Ascending aorta (tissue), 2 donors: Measurements from ENCODE around the gene CEP55. TPM values are rescaled to one million over a fixed set of nuclear protein-coding genes. Genes with fewer than 3 reads are reported as not detected.

Source experiments
- DNase-seq, 2 donors: peaks; one replicate each; pipeline ENCODE4 v3.0.0-alpha.2; 2019; ENCODE audit warnings: low spot score in 2 of 2
- H3K27ac ChIP-seq, 2 donors: fragments of 200-600 bp; sonication (generic); one replicate each; pipeline ENCODE4 v1.5.1; 2016 to 2017; ENCODE audit warnings: mild to moderate bottlenecking in 1 of 2
- H3K27me3 ChIP-seq: fragments of 200-600 bp; sonication (generic); one replicate; pipeline ENCODE4 v1.5.1; 2017
- H3K36me3 ChIP-seq, 2 donors: fragments of 200-600 bp; sonication (generic); one replicate each; pipeline ENCODE4 v1.5.1; 2016
- H3K4me1 ChIP-seq, 2 donors: fragments of 200-600 bp; sonication (generic); one replicate each; pipeline ENCODE4 v1.5.1; 2016 to 2017; ENCODE audit warnings: mild to moderate bottlenecking in 1 of 2
- H3K4me3 ChIP-seq, 2 donors: fragments of 200-600 bp; sonication (generic); one replicate each; pipeline ENCODE4 v1.5.1; 2016 to 2017; ENCODE audit warnings: mild to moderate bottlenecking in 1 of 2
- H3K9me3 ChIP-seq, 2 donors: fragments of 200-600 bp; sonication (generic); one replicate each; pipeline ENCODE4 v1.5.1; 2016
- CTCF ChIP-seq, 3 experiments: fragments of 200-600 bp in 2 of 3; fragments of 450-650 bp in 1 of 3; sonication (generic) in 2 of 3; IDR thresholded peaks; one replicate each; pipeline ENCODE4 v1.5.1; 2016 to 2019; ENCODE audit warnings: antibody characterized with exemption in 3 of 3, mild to moderate bottlenecking in 1 of 3, moderate library complexity in 1 of 3
- intact Hi-C: fragments of 100-400 bp; cut with DNase I; formaldehyde crosslinking; loops from one replicate; pipeline ENCODE4 v1.15.1; 2023
- total RNA-seq: library from RNA; depleted of rRNA; stranded (reverse); fragments of >200 nt; gene quantifications from one replicate; pipeline ENCODE4 v1.1.0, GENCODE V29; 2016

The CEP55 gene
- total RNA-seq, 1 donor from 2014 or later: not detected

- Histone ChIP-seq H3K4me1 (peaks cover 0 to 3% of the 10 kb centered on the region in 2 donors), H3K36me3 (no peaks in the 10 kb centered on the region), H3K27ac (no peak within 1 kb of the TSS), H3K4me3 (peak within 1 kb of the TSS; percentile 40 to 63), H3K9me3 (no peaks in the 10 kb centered on the region), H3K27me3 (no peaks in the 10 kb centered on the region)
- intact Hi-C loops: no loop called here
- no peak for TF ChIP-seq CTCF (IDR thresholded peaks at IDR 0.05)
- peak in 1 of 2 donors; percentile 23 for DNase-seq
Observed at GRCh38 chr10:93566435-93567276, 70.2 kb downstream of the CEP55 start, which contains the start of gene FFAR4. FFAR4 (plus strand) TSS chr10:93566665; CDS start chr10:93566721, 56 bp downstream.

GRCh38 chr10:93567277-93568104, 71.1 kb downstream of the CEP55 start:
- Histone ChIP-seq H3K36me3 (no peaks in the 10 kb centered on the region), H3K4me3 (peak overlapping the region; percentile 40 to 63), H3K4me1 (peaks cover 0 to 3% of the 10 kb centered on the region in 2 donors), H3K9me3 (no peaks in the 10 kb centered on the region), H3K27me3 (no peaks in the 10 kb centered on the region), H3K27ac (no peak overlapping the region)
- DNase-seq: no peak
- intact Hi-C loops: no loop called here
- TF ChIP-seq CTCF (IDR thresholded peaks at IDR 0.05): no peak

- Histone ChIP-seq H3K36me3 (no peaks in the 10 kb centered on the region), H3K4me1 (peaks cover 0 to 3% of the 10 kb centered on the region in 2 donors), H3K4me3 (peak overlapping the region in 1 of 2 donors; percentile 63), H3K27ac (no peak overlapping the region), H3K27me3 (no peaks in the 10 kb centered on the region), H3K9me3 (no peaks in the 10 kb centered on the region)
- no peak for DNase-seq
- intact Hi-C loops: no loop called here
- TF ChIP-seq CTCF (IDR thresholded peaks at IDR 0.05): no peak
Observed at GRCh38 chr10:93568105-93568390, 71.6 kb downstream of the CEP55 start.

- Histone ChIP-seq H3K4me3 (no peak overlapping the region), H3K27ac (no peak overlapping the region), H3K27me3 (no peaks in the 10 kb centered on the region), H3K4me1 (peaks cover 0 to 3% of the 10 kb centered on the region in 2 donors), H3K9me3 (no peaks in the 10 kb centered on the region), H3K36me3 (no peaks in the 10 kb centered on the region)
- no peak for DNase-seq
- intact Hi-C loops: no loop called here
- no peak for TF ChIP-seq CTCF (IDR thresholded peaks at IDR 0.05)
Observed at GRCh38 chr10:93570383-93570782, 74.0 kb downstream of the CEP55 start.

- TF ChIP-seq CTCF (IDR thresholded peaks at IDR 0.05): no peak
- H3K4me3 ChIP-seq: no peak overlapping the region
- H3K36me3 ChIP-seq: no peaks in the 10 kb centered on the region
- no peak overlapping the region for H3K27ac ChIP-seq
- no peaks in the 10 kb centered on the region for H3K4me1 ChIP-seq
- intact Hi-C loops: no loop called here
- no peak for DNase-seq
- H3K27me3 ChIP-seq: no peaks in the 10 kb centered on the region
- H3K9me3 ChIP-seq: no peaks in the 10 kb centered on the region
Observed at GRCh38 chr10:93572606-93573005, 76.2 kb downstream of the CEP55 start.
